Fibroblast of skin of scalp (primary cell): ENCODE measurements around the gene WNT9B.
"Not testable (repeated sequence)": the region's sequence is repeated elsewhere in the genome, so short reads cannot be mapped to it uniquely, and the experiment has no call there.

Experiments
- DNase-seq: peaks from one replicate; pipeline ENCODE4 v3.0.0-alpha.2; 2013

The WNT9B gene

GRCh38 chr17:46821482-46822387 lies 29.6 kb upstream of the WNT9B start:
- no peak for DNase-seq

GRCh38 chr17:46822388-46822921 lies 28.9 kb upstream of the WNT9B start:
- DNase-seq: no peak

DNA sequence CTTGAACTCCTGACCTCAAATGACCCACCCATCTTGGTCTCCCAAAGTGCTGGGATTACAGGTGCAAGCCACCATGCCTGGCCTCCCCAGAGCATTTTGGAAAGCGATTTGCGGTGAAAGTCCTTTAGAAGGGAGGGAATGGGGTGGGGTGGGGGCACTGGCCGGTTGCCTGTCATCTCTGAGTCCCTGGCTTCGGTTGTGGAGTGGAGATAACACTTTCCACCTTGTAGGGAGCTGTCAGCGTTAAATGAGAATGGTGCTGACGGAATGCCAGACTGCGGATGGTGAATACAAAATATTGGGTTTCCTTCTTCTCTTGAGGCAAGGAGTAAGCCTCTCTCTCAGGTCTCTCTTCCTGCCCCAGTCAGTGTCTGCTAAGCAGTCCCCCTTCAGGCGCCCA lies 27.7 kb upstream of the WNT9B start:
- DNase-seq: no peak

DNA sequence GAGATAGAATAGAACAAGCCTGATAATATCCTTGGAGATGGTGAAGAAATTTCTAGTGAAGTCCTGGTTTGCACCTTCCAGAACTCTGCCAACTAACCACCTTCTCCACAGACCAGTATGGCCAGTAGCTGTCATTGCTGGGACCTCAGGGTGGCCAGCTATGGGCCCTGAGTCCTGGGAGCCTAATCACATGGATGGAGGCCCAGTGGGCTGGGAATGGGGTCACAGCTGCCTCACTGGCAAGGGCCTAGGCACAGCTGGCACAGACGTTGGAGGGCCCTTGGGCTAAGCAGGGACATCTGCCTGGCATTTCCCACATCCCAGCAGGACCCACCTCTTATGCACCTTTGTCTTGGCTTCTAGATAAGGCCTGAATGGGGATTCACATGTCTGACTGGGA lies 25.3 kb upstream of the WNT9B start:
- no peak for DNase-seq

DNA sequence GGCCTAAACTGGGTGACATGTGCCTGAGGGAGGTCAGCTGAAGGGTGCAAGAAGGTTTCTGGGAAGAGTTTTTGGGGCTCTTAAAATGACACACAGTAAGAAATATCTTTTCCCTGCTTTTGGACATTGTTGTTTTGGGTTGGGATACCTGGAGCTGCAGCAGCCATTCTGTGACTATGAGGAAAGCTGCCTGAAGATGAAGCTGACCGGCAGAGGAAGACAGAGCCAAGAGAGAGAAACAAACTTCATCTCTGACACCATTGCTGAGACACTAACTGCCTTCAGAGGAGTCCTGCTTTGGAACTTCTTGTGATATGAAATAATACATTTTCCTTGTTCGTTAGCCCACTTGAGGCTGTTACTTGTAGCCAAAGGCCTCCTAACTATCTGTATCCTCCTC lies 24.1 kb upstream of the WNT9B start:
- DNase-seq: no peak

GRCh38 chr17:46831573-46832330 lies 19.6 kb upstream of the WNT9B start:
- DNase-seq: no peak

- no peak for DNase-seq
Observed at GRCh38 chr17:46832331-46832821, 19.0 kb upstream of the WNT9B start.

DNA sequence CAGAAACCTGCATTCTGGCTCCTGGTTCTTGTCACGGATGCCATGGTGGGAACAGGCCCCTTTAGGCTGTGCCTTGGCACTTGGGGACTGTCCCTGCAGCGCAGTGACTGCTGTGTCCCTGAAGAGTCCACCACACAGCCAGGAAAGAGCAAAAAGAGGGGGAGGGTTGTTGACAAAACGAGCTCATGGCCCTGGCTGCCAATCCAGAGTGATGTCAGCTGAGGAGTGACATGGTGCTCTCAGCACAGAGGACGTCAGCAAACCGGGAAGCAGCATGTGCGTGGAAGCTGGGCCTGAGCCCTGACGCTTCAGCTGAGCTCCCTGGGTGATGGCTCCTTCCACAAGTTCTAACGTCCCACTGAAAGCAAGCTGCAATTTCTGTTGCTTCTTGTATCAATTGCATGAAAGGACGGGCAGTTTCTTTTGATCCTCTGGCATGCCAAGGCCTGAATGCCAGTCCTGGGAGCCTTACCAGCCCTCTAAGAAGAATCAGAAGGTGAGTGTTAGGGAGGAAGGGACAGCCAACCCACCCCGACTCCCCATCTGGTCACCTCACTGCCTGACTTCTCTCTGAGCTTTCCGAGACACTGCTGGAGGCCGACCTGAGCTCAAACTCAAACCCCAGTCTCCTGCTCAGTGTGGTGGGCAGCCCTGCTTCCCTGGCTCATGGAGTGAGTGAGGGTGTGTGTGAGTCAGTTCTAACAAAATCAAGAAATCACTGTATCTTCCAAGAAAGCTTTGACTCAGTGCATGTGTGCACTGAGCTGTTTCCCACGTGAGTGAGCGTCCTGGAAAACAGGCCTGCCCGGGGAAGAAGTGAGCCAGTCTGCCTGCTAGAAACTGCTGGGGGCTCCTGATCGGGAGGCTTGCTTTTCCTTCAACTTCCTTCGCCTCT lies 18.2 kb upstream of the WNT9B start:
- DNase-seq: peak; percentile 43

DNA sequence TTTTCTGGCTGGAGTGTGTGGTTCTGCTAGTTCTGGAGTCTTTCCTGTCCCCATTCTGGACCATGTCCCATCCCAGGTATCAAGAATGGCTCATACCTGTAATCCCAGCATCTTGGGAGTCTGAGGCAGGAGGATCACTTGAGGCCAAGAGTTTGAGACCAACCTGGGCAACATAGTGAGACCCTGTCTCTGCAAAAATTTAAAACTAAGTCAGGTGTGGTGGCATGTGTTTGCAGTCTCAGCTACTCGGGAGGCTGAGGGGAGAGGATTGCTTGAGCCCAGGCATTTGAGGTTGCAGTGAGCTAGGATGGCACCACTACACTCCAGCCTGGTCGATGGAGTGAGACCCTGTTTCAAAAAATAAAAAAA lies 17.6 kb upstream of the WNT9B start:
- no peak for DNase-seq

DNA sequence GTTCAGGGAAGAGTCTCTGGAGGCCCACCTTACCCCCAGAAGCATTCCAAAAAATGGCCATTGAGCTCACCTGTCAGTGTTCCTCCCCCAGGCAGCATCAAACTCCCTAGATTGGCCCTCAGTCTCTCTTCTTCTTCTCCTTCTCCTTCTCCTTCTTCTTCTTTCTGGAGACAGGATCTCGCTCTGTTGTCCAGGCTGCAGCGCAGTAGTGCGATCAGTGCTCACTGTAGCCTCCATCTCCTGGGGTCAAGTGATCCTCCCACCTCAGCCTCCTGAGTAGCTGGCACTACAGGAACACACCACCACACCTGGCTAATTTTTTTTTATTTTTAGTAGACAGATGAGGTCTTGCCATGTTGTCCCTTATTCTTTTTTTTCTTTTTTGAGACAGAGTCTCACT lies 16.5 kb upstream of the WNT9B start:
- no peak for DNase-seq

DNA sequence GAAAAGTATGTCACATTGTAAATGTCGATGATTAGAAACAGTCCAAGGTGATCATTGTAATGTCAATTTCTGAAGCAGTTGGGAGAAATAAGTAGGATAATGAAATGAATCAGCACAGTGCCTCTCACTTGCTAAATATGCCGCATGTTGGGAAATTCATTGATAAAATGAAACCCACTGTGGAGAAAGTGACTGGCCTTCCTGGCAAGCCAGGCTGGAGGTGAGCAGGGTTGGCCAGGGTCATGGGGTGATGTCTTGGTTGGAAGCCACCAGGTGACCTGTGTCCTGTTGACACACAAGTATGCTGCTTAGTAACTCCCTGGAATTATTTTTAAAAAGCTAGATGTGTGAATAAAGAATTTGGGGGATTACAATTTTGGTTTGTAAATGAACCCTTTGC lies 14.9 kb upstream of the WNT9B start:
- no peak for DNase-seq

GRCh38 chr17:46837521-46837920 lies 13.9 kb upstream of the WNT9B start:
- DNase-seq: no peak

GRCh38 chr17:46839211-46839610 lies 12.2 kb upstream of the WNT9B start:
- DNase-seq: no peak

- DNase-seq: not testable (repeated sequence)
Observed at GRCh38 chr17:46840596-46840995, 10.8 kb upstream of the WNT9B start.

DNA sequence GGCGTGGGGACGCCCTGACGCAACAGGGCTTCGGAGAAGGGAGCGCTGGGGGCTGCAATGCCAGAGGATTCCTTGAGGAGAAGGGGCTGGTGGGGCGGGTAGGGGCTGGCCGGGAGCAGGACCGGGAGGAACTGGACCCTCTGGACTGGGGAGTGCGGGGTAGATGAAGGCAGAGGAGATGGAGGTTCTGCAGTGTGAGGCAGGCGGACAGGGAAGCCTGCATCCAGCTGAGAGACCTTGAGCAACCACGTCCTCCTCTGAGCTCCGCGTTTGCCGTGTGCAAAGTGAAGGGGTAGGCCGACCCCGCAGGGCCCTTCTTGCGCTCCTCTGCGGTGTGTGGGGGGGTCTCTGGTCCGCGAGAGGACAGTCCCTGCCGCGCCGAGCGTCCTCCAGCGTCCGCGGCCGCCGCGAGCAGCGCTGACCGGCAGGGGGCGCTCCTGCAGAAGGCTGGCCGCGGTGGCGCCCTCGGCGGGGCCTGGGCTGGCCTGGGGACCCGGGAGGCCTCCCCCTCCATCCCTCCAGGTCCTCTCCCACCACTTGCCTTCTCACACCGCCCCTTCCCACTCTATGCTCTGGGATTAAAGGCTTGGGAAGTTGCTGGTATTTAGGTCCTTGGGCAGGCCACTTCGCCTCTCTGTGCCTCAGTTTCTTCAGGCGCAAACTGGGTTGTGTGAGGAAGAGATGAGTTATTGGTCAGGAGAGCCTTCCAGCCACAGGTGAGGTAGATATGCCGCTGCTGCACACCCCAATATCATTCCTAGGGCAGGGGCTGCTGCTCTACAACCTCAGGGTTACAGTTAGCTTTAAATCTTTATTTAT lies 9.6 kb upstream of the WNT9B start:
- DNase-seq: no peak

- no peak for DNase-seq
Observed at GRCh38 chr17:46842835-46843234, 8.5 kb upstream of the WNT9B start.

DNA sequence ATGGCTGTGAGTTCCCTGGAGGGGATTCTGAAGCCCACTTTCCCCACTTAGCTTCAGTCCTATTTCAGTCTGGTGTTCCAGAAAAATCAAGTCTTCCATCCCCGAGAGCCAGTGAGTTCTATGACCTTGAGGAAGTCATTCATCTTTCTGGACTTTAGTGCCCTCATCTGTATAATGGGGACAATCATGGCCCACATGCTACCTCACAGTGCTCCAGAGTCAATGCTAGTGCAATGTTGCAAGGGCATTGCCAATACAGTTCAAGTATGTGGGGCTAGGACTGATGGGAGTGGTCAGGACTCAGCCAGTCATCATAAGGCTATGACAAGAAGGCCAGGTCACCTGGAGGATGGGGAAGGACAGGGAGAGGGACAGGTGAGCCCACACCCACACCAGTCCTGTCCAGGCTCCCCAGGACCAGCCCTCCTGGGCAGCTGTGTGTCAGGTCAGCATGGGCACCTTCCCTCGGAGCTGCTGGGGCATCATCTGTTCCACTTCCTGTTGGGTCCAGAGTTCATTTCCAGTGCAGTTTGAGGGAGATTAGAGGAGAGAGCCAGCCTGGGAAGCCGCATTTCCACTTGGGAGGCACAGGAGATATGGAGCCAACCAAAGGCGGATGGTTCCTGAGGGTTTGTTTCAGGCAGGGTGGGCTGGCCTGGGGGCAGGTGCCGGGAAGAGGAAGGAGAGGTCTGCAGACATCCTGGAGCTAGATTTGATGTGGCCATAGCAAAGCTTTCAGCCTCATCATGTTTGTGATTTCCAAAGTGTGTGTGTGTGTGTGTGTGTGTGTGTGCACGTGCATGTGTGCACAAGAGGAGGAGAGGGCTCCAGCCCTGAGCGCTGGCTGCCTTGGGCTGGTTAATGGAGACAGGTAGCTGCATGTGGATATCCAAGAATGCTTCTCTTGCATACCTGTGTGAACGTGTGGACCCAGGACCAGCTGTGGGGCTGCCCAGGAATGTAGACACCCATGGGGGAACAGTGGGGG lies 3.9 kb upstream of the WNT9B start:
- no peak for DNase-seq

- no peak for DNase-seq
Observed at GRCh38 chr17:46848534-46848933, 2.8 kb upstream of the WNT9B start.

GRCh38 chr17:46850688-46851028 lies 725 bp upstream of the WNT9B start:
- no peak for DNase-seq

- DNase-seq: peak; percentile 34
Observed at GRCh38 chr17:46853896-46854444, 2.6 kb downstream of the WNT9B start.
